H9 (cell line): Measurements from ENCODE around the gene RBMS3. TPM values are rescaled to one million over a fixed set of nuclear protein-coding genes. Genes with fewer than 3 reads are reported as not detected.

Source experiments
- DNase-seq: peaks from one replicate; pipeline ENCODE4 v3.0.0-alpha.2; 2017
- H2AFZ ChIP-seq: one replicate; pipeline ENCODE4 v1.6.1; 2013; ENCODE audit warnings: mild to moderate bottlenecking, low read length, control low read depth, moderate library complexity
- H2AK5ac ChIP-seq: 2 replicates; pipeline ENCODE4 v1.6.1; 2013; ENCODE audit warnings: low read length, control low read depth, mixed read lengths; ENCODE audit not compliant: insufficient read length
- H2BK120ac ChIP-seq: one replicate; pipeline ENCODE4 v1.6.1; 2013; ENCODE audit warnings: low read depth, mild to moderate bottlenecking, low read length, control low read depth, inconsistent platforms; ENCODE audit not compliant: poor library complexity, severe bottlenecking
- H2BK12ac ChIP-seq: 2 replicates; pipeline ENCODE4 v1.6.1; 2013; ENCODE audit warnings: low read length, control low read depth, mixed read lengths, low read depth; ENCODE audit not compliant: insufficient read length
- H2BK15ac ChIP-seq: 2 replicates; pipeline ENCODE4 v1.6.1; 2013; ENCODE audit warnings: low read depth, low read length, control low read depth
- H2BK20ac ChIP-seq: one replicate; pipeline ENCODE4 v1.6.1; 2013; ENCODE audit warnings: low read depth, mild to moderate bottlenecking, low read length, control low read depth, inconsistent platforms; ENCODE audit not compliant: poor library complexity, severe bottlenecking
- H2BK5ac ChIP-seq: 2 replicates; pipeline ENCODE4 v1.6.1; 2013; ENCODE audit warnings: low read length, control low read depth, mixed read lengths; ENCODE audit not compliant: insufficient read length
- H3K14ac ChIP-seq: 2 replicates; pipeline ENCODE4 v1.6.1; 2013; ENCODE audit warnings: low read length, control low read depth; ENCODE audit not compliant: insufficient read depth
- H3K18ac ChIP-seq: 2 replicates; pipeline ENCODE4 v1.6.1; 2013; ENCODE audit warnings: low read depth, mild to moderate bottlenecking, mixed read lengths, low read length, control low read depth; ENCODE audit not compliant: insufficient read length
- H3K23ac ChIP-seq: 2 replicates; pipeline ENCODE4 v1.6.1; 2013; ENCODE audit warnings: low read length, control low read depth, mixed read lengths, low read depth; ENCODE audit not compliant: insufficient read length
- H3K23me2 ChIP-seq: 2 replicates; pipeline ENCODE4 v1.6.1; 2013; ENCODE audit warnings: low read depth, mild to moderate bottlenecking, mixed read lengths, low read length, control low read depth; ENCODE audit not compliant: insufficient read length, poor library complexity, severe bottlenecking
- H3K27ac ChIP-seq: 2 replicates; pipeline ENCODE4 v1.5.1; 2013; ENCODE audit warnings: low read length, control low read depth, mixed read lengths, low read depth; ENCODE audit not compliant: insufficient read length
- H3K27me3 ChIP-seq: 2 replicates; pipeline ENCODE4 v1.6.1; 2013; ENCODE audit warnings: low read length, control low read depth, inconsistent platforms; ENCODE audit not compliant: insufficient read depth
- H3K4ac ChIP-seq: 2 replicates; pipeline ENCODE4 v1.6.1; 2013; ENCODE audit warnings: low read depth, mild to moderate bottlenecking, control low read depth, inconsistent platforms, low read length, moderate library complexity
- H3K4me1 ChIP-seq: 2 replicates; pipeline ENCODE4 v1.6.1; 2013; ENCODE audit warnings: low read length, control low read depth, inconsistent platforms; ENCODE audit not compliant: insufficient read depth
- H3K4me2 ChIP-seq: 2 replicates; pipeline ENCODE4 v1.6.1; 2013; ENCODE audit warnings: low read length, control low read depth, mixed read lengths; ENCODE audit not compliant: insufficient read length, insufficient read depth
- H3K56ac ChIP-seq: 2 replicates; pipeline ENCODE4 v1.6.1; 2013; ENCODE audit warnings: low read depth, mild to moderate bottlenecking, mixed read lengths, low read length, control low read depth; ENCODE audit not compliant: insufficient read length
- H3K79me1 ChIP-seq: 2 replicates; pipeline ENCODE4 v1.6.1; 2013; ENCODE audit warnings: low read depth, mild to moderate bottlenecking, moderate library complexity, low read length, control low read depth, inconsistent platforms; ENCODE audit not compliant: insufficient read depth, poor library complexity, severe bottlenecking
- H3K79me2 ChIP-seq: 2 replicates; pipeline ENCODE4 v1.6.1; 2013; ENCODE audit warnings: low read length, control low read depth, inconsistent platforms; ENCODE audit not compliant: insufficient read depth
- H3K9ac ChIP-seq: 2 replicates; pipeline ENCODE4 v1.6.1; 2013; ENCODE audit warnings: low read length, control low read depth, mixed read lengths; ENCODE audit not compliant: insufficient read length; ENCODE audit errors: extremely low read depth
- H3K9me3 ChIP-seq: one replicate; pipeline ENCODE4 v1.6.1; 2013; ENCODE audit warnings: low read depth, low read length, inconsistent platforms; ENCODE audit not compliant: control insufficient read depth
- H3T11ph ChIP-seq: one replicate; pipeline ENCODE4 v1.6.1; 2013; ENCODE audit warnings: mild to moderate bottlenecking, low read length, control low read depth, inconsistent platforms
- H4K20me1 ChIP-seq: one replicate; pipeline ENCODE4 v1.6.1; 2013; ENCODE audit not compliant: control insufficient read depth, insufficient read length, insufficient read depth
- H4K5ac ChIP-seq: 2 replicates; pipeline ENCODE4 v1.6.1; 2013; ENCODE audit warnings: low read depth, mild to moderate bottlenecking, mixed read lengths, low read length, control low read depth; ENCODE audit not compliant: insufficient read length
- H4K8ac ChIP-seq: replicated peaks from 2 replicates; pipeline ENCODE4 v1.6.1; 2013; ENCODE audit warnings: low read length, control low read depth, mixed read lengths, low read depth; ENCODE audit not compliant: insufficient read length
- H4K91ac ChIP-seq: 2 replicates; pipeline ENCODE4 v1.6.1; 2013; ENCODE audit warnings: low read depth, mild to moderate bottlenecking, moderate library complexity, mixed read lengths, low read length, control low read depth; ENCODE audit not compliant: insufficient read length
- H3K27ac Mint-ChIP-seq, 3 experiments: 2 replicates in 2 of 3; 3 replicates in 1 of 3; pipeline ENCODE4 v1.8.0; 2020 to 2021; ENCODE audit warnings: mixed read lengths in 3 of 3, mild to moderate bottlenecking in 1 of 3, moderate library complexity in 1 of 3
- H3K27me3 Mint-ChIP-seq: 2 replicates; pipeline ENCODE4 v1.8.0; 2021; ENCODE audit warnings: low read depth, mild to moderate bottlenecking, moderate library complexity, mixed read lengths
- H3K36me3 Mint-ChIP-seq, 3 experiments: 2 replicates in 2 of 3; 3 replicates in 1 of 3; pipeline ENCODE4 v1.8.0; 2020 to 2021; ENCODE audit warnings: low read depth in 3 of 3, mixed read lengths in 3 of 3; ENCODE audit not compliant: insufficient read depth in 1 of 3
- H3K4me1 Mint-ChIP-seq, 2 experiments: 2 replicates each; pipeline ENCODE4 v1.8.0; 2020; ENCODE audit warnings: mixed read lengths in 2 of 2
- H3K4me3 Mint-ChIP-seq, 2 experiments: 2 replicates in 1 of 2; 3 replicates in 1 of 2; pipeline ENCODE4 v1.8.0; 2020 to 2021; ENCODE audit warnings: mild to moderate bottlenecking in 2 of 2, mixed read lengths in 2 of 2, moderate library complexity in 1 of 2
- H3K9me3 Mint-ChIP-seq, 2 experiments: 2 replicates in 1 of 2; 3 replicates in 1 of 2; pipeline ENCODE4 v1.8.0; 2020; ENCODE audit warnings: mild to moderate bottlenecking in 2 of 2, mixed read lengths in 2 of 2, moderate library complexity in 1 of 2
- CTCF ChIP-seq: fragments of 200-600 bp; sonication (generic); conservative IDR thresholded peaks from 3 replicates; pipeline ENCODE4 v1.8.0; 2021; ENCODE audit warnings: antibody characterized with exemption, mild to moderate bottlenecking
- WGBS: extraction: QIAGEN DNeasy Blood & Tissue Kit; methylation state at CpG from one replicate; pipeline ENCODE4 v1.1.7; 2013; ENCODE audit warnings: missing lambda C conversion rate, low lambda C conversion rate, mixed read lengths; ENCODE audit not compliant: insufficient read length; ENCODE audit errors: extremely low coverage; 5-methylcytosine and 5-hydroxymethylcytosine counted together
- total RNA-seq: library from RNA; stranded (reverse); gene quantifications from 2 replicates; pipeline ENCODE4 v1.2.1, GENCODE V29; 2021

The RBMS3 gene
- total RNA-seq, 1 experiment from 2014 or later, result 8.1 TPM

- Histone ChIP-seq H3K79me2 (no peaks in the 10 kb centered on the region), H3K23ac (no peak overlapping the region), H3K18ac (no peak overlapping the region), H3K79me1 (no peaks in the 10 kb centered on the region), H3K56ac (no peak overlapping the region), H3K4ac (no peak overlapping the region), H3T11ph (no peak overlapping the region), H2BK120ac (no peak overlapping the region), H4K8ac (no peak overlapping the region), H2BK20ac (no peak overlapping the region), H4K5ac (no peak overlapping the region), H2AFZ (no peak overlapping the region), H2BK15ac (no peak overlapping the region), H3K27me3 (no peaks in the 10 kb centered on the region), H3K4me2 (no peak overlapping the region), H3K14ac (no peak overlapping the region), H2BK12ac (no peak overlapping the region), H3K27ac (no peak overlapping the region), H3K9me3 (no peaks in the 10 kb centered on the region), H3K4me1 (no peaks in the 10 kb centered on the region; the same call in 1 of the 2 replicates), H4K20me1 (no peaks in the 10 kb centered on the region), H3K23me2 (no peaks in the 10 kb centered on the region), H4K91ac (no peak overlapping the region), H2AK5ac (no peak overlapping the region), H2BK5ac (no peak overlapping the region), H3K9ac (no peak overlapping the region)
- no peak for TF ChIP-seq CTCF
- H3K27me3 Mint-ChIP-seq, result no peaks in the 10 kb centered on the region
- H3K4me1 Mint-ChIP-seq, result peaks cover 14 to 36% of the 10 kb centered on the region in 2 experiments
- no peak for DNase-seq
- no peak overlapping the region for H3K4me3 Mint-ChIP-seq
- H3K27ac Mint-ChIP-seq, result peak overlapping the region in 1 of 3 experiments; percentile 7; a peak in 1 of 7 replicates
- no peaks in the 10 kb centered on the region for H3K9me3 Mint-ChIP-seq
- no CpG with 5 or more reads among the region's 2 CpGs for WGBS
- H3K36me3 Mint-ChIP-seq, result no peaks in the 10 kb centered on the region
These were observed 51.3 kb downstream of the RBMS3 start for GRCh38 chr3:29332195-29332637.
